Right atrium auricular region (tissue), 2 donors: ENCODE measurements around the gene HELZ. TPM values are rescaled to one million over a fixed set of nuclear protein-coding genes. Genes with fewer than 3 reads are reported as not detected.

Source experiments
- DNase-seq: peaks from one replicate; pipeline ENCODE4 v3.0.0-alpha.2; 2019; ENCODE audit warnings: low spot score
- H3K27ac ChIP-seq, 2 donors: fragments of 200-600 bp; sonication (generic); 1 replicate in 1 of 2; 2 replicates in 1 of 2; pipeline ENCODE4 v1.5.1; 2016 to 2019
- H3K27me3 ChIP-seq, 2 donors: fragments of 200-600 bp; sonication (generic); one replicate each; pipeline versions ENCODE4 v1.5.1 to v1.6.0; 2017 to 2019
- H3K36me3 ChIP-seq: fragments of 200-600 bp; sonication (generic); one replicate; pipeline ENCODE4 v1.5.1; 2016
- H3K4me1 ChIP-seq, 2 donors: fragments of 200-600 bp; sonication (generic); one replicate each; pipeline versions ENCODE4 v1.5.1 to v1.6.0; 2017 to 2019
- H3K4me3 ChIP-seq, 2 donors: fragments of 200-600 bp; sonication (generic); 1 replicate in 1 of 2; 2 replicates in 1 of 2; pipeline ENCODE4 v1.5.1; 2017 to 2019; ENCODE audit warnings: mild to moderate bottlenecking in 1 of 2, moderate library complexity in 1 of 2
- H3K9me3 ChIP-seq, 2 donors: fragments of 200-600 bp; sonication (generic); one replicate each; pipeline ENCODE4 v1.5.1; 2019
- total RNA-seq, 2 donors: library from RNA; depleted of rRNA; stranded (reverse); fragments of >200 nt; gene quantifications; one replicate each; pipeline ENCODE4 v1.1.0, GENCODE V29; 2016
- TF ChIP-seq, protein P1 (sequence below), 2 donors: fragments of 200-600 bp; sonication (generic); IDR thresholded peaks; one replicate each; pipeline ENCODE4 v1.5.1; 2019; ENCODE audit warnings: antibody characterized with exemption in 2 of 2

Gene HELZ
- total RNA-seq, 2 donors from 2014 or later: 25.2 to 29.1 TPM

GRCh38 chr17:67052720-67053437 is 192.1 kb downstream of the HELZ start:
- peaks cover 0 to 18% of the 10 kb centered on the region in 2 donors for H3K9me3 ChIP-seq
- H3K4me3 ChIP-seq: no peak overlapping the region
- H3K4me1 ChIP-seq: peaks cover 0 to 7% of the 10 kb centered on the region in 2 donors
- no peaks in the 10 kb centered on the region for H3K36me3 ChIP-seq
- TF ChIP-seq, protein P1, sequence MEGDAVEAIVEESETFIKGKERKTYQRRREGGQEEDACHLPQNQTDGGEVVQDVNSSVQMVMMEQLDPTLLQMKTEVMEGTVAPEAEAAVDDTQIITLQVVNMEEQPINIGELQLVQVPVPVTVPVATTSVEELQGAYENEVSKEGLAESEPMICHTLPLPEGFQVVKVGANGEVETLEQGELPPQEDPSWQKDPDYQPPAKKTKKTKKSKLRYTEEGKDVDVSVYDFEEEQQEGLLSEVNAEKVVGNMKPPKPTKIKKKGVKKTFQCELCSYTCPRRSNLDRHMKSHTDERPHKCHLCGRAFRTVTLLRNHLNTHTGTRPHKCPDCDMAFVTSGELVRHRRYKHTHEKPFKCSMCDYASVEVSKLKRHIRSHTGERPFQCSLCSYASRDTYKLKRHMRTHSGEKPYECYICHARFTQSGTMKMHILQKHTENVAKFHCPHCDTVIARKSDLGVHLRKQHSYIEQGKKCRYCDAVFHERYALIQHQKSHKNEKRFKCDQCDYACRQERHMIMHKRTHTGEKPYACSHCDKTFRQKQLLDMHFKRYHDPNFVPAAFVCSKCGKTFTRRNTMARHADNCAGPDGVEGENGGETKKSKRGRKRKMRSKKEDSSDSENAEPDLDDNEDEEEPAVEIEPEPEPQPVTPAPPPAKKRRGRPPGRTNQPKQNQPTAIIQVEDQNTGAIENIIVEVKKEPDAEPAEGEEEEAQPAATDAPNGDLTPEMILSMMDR (IDR thresholded peaks at IDR 0.05): no peak
- H3K27me3 ChIP-seq: no peaks in the 10 kb centered on the region
- H3K27ac ChIP-seq: no peak overlapping the region
- DNase-seq: no peak

GRCh38 chr17:67051837-67052236 is 193.2 kb downstream of the HELZ start:
- H3K4me1 ChIP-seq: peaks cover 0 to 4% of the 10 kb centered on the region in 2 donors
- H3K27ac ChIP-seq: no peak overlapping the region
- peaks cover 0 to 26% of the 10 kb centered on the region in 2 donors for H3K9me3 ChIP-seq
- TF ChIP-seq, protein P1 (IDR thresholded peaks at IDR 0.05): no peak
- H3K36me3 ChIP-seq: no peaks in the 10 kb centered on the region
- DNase-seq: no peak
- H3K4me3 ChIP-seq: no peak overlapping the region
- no peaks in the 10 kb centered on the region for H3K27me3 ChIP-seq

DNA sequence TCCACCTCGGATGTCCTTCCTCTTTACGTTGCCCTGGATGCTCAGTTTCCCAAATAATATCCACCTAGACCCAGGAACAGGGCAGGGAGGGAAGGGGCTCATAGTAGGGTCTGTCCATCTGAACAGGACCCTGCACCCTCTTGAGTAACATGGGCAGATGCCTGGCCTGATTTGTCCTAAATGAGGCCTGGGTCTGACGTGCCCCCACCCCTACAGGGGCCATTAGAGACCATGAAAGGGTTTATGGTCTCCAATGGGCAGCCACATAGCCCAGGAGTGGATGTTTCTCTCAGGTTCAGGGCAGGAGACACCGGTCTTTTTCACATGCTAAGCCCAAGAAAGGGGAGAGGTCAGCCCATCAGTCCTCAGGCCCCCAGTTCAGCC is 193.8 kb downstream of the HELZ start:
- Histone ChIP-seq H3K9me3 (peaks cover 0 to 26% of the 10 kb centered on the region in 2 donors), H3K36me3 (no peaks in the 10 kb centered on the region), H3K4me1 (no peaks in the 10 kb centered on the region), H3K4me3 (no peak overlapping the region), H3K27me3 (no peaks in the 10 kb centered on the region), H3K27ac (no peak overlapping the region)
- TF ChIP-seq, protein P1 (IDR thresholded peaks at IDR 0.05): no peak
- DNase-seq: no peak

- Histone ChIP-seq H3K27me3 (no peaks in the 10 kb centered on the region), H3K4me1 (no peaks in the 10 kb centered on the region), H3K36me3 (no peaks in the 10 kb centered on the region), H3K4me3 (no peak overlapping the region), H3K9me3 (peaks cover 0 to 26% of the 10 kb centered on the region in 2 donors), H3K27ac (no peak overlapping the region)
- DNase-seq: no peak
- TF ChIP-seq, protein P1 (IDR thresholded peaks at IDR 0.05): no peak
Measured at GRCh38 chr17:67050471-67051154, 194.4 kb downstream of the HELZ start.

DNA sequence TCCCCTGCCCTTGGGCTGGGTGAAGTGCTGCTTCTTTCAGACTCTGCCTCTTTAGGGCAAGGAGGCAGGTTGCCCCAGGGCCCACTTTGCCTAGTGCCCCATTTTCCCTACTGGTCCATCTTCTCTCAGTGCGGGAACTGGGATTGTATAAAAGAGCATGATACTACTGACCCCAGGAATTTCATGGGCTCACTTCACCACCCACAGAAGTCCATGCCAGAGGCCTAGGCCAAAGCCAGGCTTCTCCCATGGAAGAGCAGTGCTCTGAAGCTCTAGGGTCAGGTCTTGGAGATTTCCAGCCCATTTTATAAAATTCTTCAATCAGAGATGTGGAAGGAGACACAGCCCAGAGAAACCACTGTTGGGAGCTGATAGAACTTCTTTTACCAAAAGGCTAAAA is 194.9 kb downstream of the HELZ start:
- TF ChIP-seq, protein P1 (IDR thresholded peaks at IDR 0.05): no peak
- DNase-seq: no peak
- no peak overlapping the region for H3K27ac ChIP-seq
- H3K9me3 ChIP-seq: peaks cover 0 to 26% of the 10 kb centered on the region in 2 donors
- H3K4me1 ChIP-seq: no peaks in the 10 kb centered on the region
- no peak overlapping the region for H3K4me3 ChIP-seq
- H3K36me3 ChIP-seq: no peaks in the 10 kb centered on the region
- H3K27me3 ChIP-seq: no peaks in the 10 kb centered on the region
